Measurements from ENCODE around the gene ERC2. TPM values are rescaled to one million over a fixed set of nuclear protein-coding genes. Genes with fewer than 3 reads are reported as not detected.

Gene ERC2
- total RNA-seq, 1 donor from 2014 or later: 0.35 TPM

- no peak for TF ChIP-seq CTCF (IDR thresholded peaks at IDR 0.05)
- no peak for DNase-seq (ENCODE audit: extremely low spot score, unreplicated experiment)
- H3K9me3 Mint-ChIP-seq (ENCODE audit: unreplicated experiment): no peaks in the 10 kb centered on the region
- H3K4me3 Mint-ChIP-seq (ENCODE audit: unreplicated experiment): no peak overlapping the region
- H3K27me3 Mint-ChIP-seq (ENCODE audit: unreplicated experiment): peaks cover 26% of the 10 kb centered on the region
- H3K4me1 Mint-ChIP-seq (ENCODE audit: unreplicated experiment): no peaks in the 10 kb centered on the region
- H3K27ac Mint-ChIP-seq (ENCODE audit: unreplicated experiment): no peak overlapping the region
- H3K36me3 Mint-ChIP-seq (ENCODE audit: unreplicated experiment): no peaks in the 10 kb centered on the region
Measured at GRCh38 chr3:56342475-56342874, 125.8 kb downstream of the ERC2 start.

GRCh38 chr3:56339671-56340070 is 128.6 kb downstream of the ERC2 start:
- peaks cover 22% of the 10 kb centered on the region for H3K27me3 Mint-ChIP-seq (ENCODE audit: unreplicated experiment)
- no peaks in the 10 kb centered on the region for H3K4me1 Mint-ChIP-seq (ENCODE audit: unreplicated experiment)
- DNase-seq (ENCODE audit: extremely low spot score, unreplicated experiment): no peak
- no peaks in the 10 kb centered on the region for H3K36me3 Mint-ChIP-seq (ENCODE audit: unreplicated experiment)
- TF ChIP-seq CTCF (IDR thresholded peaks at IDR 0.05): no peak
- H3K9me3 Mint-ChIP-seq (ENCODE audit: unreplicated experiment): no peaks in the 10 kb centered on the region
- no peak overlapping the region for H3K27ac Mint-ChIP-seq (ENCODE audit: unreplicated experiment)
- no peak overlapping the region for H3K4me3 Mint-ChIP-seq (ENCODE audit: unreplicated experiment)

- no peaks in the 10 kb centered on the region for H3K4me1 Mint-ChIP-seq (ENCODE audit: unreplicated experiment)
- peaks cover 22% of the 10 kb centered on the region for H3K27me3 Mint-ChIP-seq (ENCODE audit: unreplicated experiment)
- H3K9me3 Mint-ChIP-seq (ENCODE audit: unreplicated experiment): no peaks in the 10 kb centered on the region
- no peaks in the 10 kb centered on the region for H3K36me3 Mint-ChIP-seq (ENCODE audit: unreplicated experiment)
- no peak for DNase-seq (ENCODE audit: extremely low spot score, unreplicated experiment)
- TF ChIP-seq CTCF (IDR thresholded peaks at IDR 0.05): no peak
- H3K27ac Mint-ChIP-seq (ENCODE audit: unreplicated experiment): no peak overlapping the region
- H3K4me3 Mint-ChIP-seq (ENCODE audit: unreplicated experiment): no peak overlapping the region
Measured at GRCh38 chr3:56339244-56339643, 129.0 kb downstream of the ERC2 start.

- peaks cover 17% of the 10 kb centered on the region for H3K27me3 Mint-ChIP-seq (ENCODE audit: unreplicated experiment)
- H3K9me3 Mint-ChIP-seq (ENCODE audit: unreplicated experiment): no peaks in the 10 kb centered on the region
- no peak overlapping the region for H3K27ac Mint-ChIP-seq (ENCODE audit: unreplicated experiment)
- no peak for TF ChIP-seq CTCF (IDR thresholded peaks at IDR 0.05)
- DNase-seq (ENCODE audit: extremely low spot score, unreplicated experiment): no peak
- H3K4me3 Mint-ChIP-seq (ENCODE audit: unreplicated experiment): no peak overlapping the region
- no peaks in the 10 kb centered on the region for H3K36me3 Mint-ChIP-seq (ENCODE audit: unreplicated experiment)
- no peaks in the 10 kb centered on the region for H3K4me1 Mint-ChIP-seq (ENCODE audit: unreplicated experiment)
Measured at GRCh38 chr3:56336023-56336422, 132.2 kb downstream of the ERC2 start.

GRCh38 chr3:56324473-56324872 is 143.8 kb downstream of the ERC2 start:
- Mint-ChIP-seq H3K27me3 (ENCODE audit: unreplicated experiment) (no peaks in the 10 kb centered on the region), H3K36me3 (ENCODE audit: unreplicated experiment) (no peaks in the 10 kb centered on the region), H3K4me3 (ENCODE audit: unreplicated experiment) (no peak overlapping the region), H3K9me3 (ENCODE audit: unreplicated experiment) (no peaks in the 10 kb centered on the region), H3K27ac (ENCODE audit: unreplicated experiment) (no peak overlapping the region), H3K4me1 (ENCODE audit: unreplicated experiment) (no peaks in the 10 kb centered on the region)
- no peak for TF ChIP-seq CTCF (IDR thresholded peaks at IDR 0.05)
- DNase-seq (ENCODE audit: extremely low spot score, unreplicated experiment): no peak
